CD8-positive, alpha-beta memory T cell (primary cell): Measurements from ENCODE around the gene MAD2L2. TPM values are rescaled to one million over a fixed set of nuclear protein-coding genes. Genes with fewer than 3 reads are reported as not detected.

Source experiments
- CTCF ChIA-PET: fragments of 350-600 bp; sonication (Branson Sonifier 250); formaldehyde crosslinking; loops from one replicate; lab custom pipeline; 2021; ENCODE audit warnings: antibody characterized with exemption; lab: Charles Lee
- POLR2A ChIA-PET: fragments of 350-600 bp; sonication (Branson Sonifier 250); formaldehyde crosslinking; loops from one replicate; lab custom pipeline; 2021; ENCODE audit warnings: antibody characterized with exemption; lab: Charles Lee
- DNase-seq, 5 donors: peaks; one replicate each; pipeline versions ENCODE4 v3.0.0 to v3.0.0-alpha.2; 2020 to 2022; ENCODE audit warnings: mixed read lengths in 1 of 5
- H3K27ac ChIP-seq: one replicate; pipeline ENCODE4 v1.7.0; 2013; ENCODE audit warnings: low read depth, mild to moderate bottlenecking, low read length, moderate library complexity
- H3K27me3 ChIP-seq: 2 replicates; pipeline ENCODE4 v1.7.0; 2013; ENCODE audit warnings: low read length, mild to moderate bottlenecking; ENCODE audit not compliant: insufficient read depth, poor library complexity, severe bottlenecking
- H3K36me3 ChIP-seq: 2 replicates; pipeline ENCODE4 v1.7.0; 2013; ENCODE audit warnings: mild to moderate bottlenecking, low read length, moderate library complexity; ENCODE audit not compliant: insufficient read depth
- H3K4me1 ChIP-seq: 2 replicates; pipeline ENCODE4 v1.7.0; 2013; ENCODE audit warnings: mild to moderate bottlenecking, low read length, moderate library complexity; ENCODE audit not compliant: insufficient read depth
- H3K4me3 ChIP-seq: 2 replicates; pipeline ENCODE4 v1.7.0; 2013; ENCODE audit warnings: mild to moderate bottlenecking, low read length
- H3K9me3 ChIP-seq: 2 replicates; pipeline ENCODE4 v1.7.0; 2013; ENCODE audit warnings: mild to moderate bottlenecking, low read length
- H3K27ac Mint-ChIP-seq, 8 donors: one replicate each; pipeline ENCODE4 v1.8.0; 2020 to 2021; ENCODE audit warnings: mixed read lengths in 8 of 8, mild to moderate bottlenecking in 6 of 8, inconsistent platforms in 3 of 8, moderate library complexity in 3 of 8
- H3K27me3 Mint-ChIP-seq, 2 donors: one replicate each; pipeline ENCODE4 v1.8.0; 2020 to 2021; ENCODE audit warnings: mixed read lengths in 2 of 2, mild to moderate bottlenecking in 1 of 2, moderate library complexity in 1 of 2
- H3K36me3 Mint-ChIP-seq, 3 donors: one replicate each; pipeline ENCODE4 v1.8.0; 2020 to 2021; ENCODE audit warnings: mixed read lengths in 3 of 3, inconsistent platforms in 1 of 3, mild to moderate bottlenecking in 1 of 3
- H3K4me1 Mint-ChIP-seq, 3 donors: one replicate each; pipeline ENCODE4 v1.8.0; 2020 to 2021; ENCODE audit warnings: mixed read lengths in 3 of 3, inconsistent platforms in 1 of 3, mild to moderate bottlenecking in 1 of 3
- H3K4me3 Mint-ChIP-seq, 7 donors: one replicate each; pipeline ENCODE4 v1.8.0; 2020 to 2021; ENCODE audit warnings: mixed read lengths in 7 of 7, mild to moderate bottlenecking in 6 of 7, moderate library complexity in 4 of 7, inconsistent platforms in 2 of 7
- H3K9me3 Mint-ChIP-seq, 5 donors: one replicate each; pipeline ENCODE4 v1.8.0; 2020 to 2022; ENCODE audit warnings: mixed read lengths in 5 of 5, mild to moderate bottlenecking in 3 of 5, moderate library complexity in 2 of 5, inconsistent platforms in 1 of 5
- polyA plus RNA-seq: library from polyadenylated mRNA; unstranded; fragments of 300-500 nt; fragmentation: Illumina TruSeq; gene quantifications from one replicate; pipeline ENCODE4 v1.2.3, GENCODE V29; 2021
- total RNA-seq, 2 experiments: library from RNA; stranded (reverse); gene quantifications; one replicate each; pipeline ENCODE4 v1.2.3, GENCODE V29; 2021

Gene MAD2L2
- total and polyA plus RNA-seq, 3 experiments from 2014 or later = 57.2 to 66.2 (median 60.1) TPM

DNA sequence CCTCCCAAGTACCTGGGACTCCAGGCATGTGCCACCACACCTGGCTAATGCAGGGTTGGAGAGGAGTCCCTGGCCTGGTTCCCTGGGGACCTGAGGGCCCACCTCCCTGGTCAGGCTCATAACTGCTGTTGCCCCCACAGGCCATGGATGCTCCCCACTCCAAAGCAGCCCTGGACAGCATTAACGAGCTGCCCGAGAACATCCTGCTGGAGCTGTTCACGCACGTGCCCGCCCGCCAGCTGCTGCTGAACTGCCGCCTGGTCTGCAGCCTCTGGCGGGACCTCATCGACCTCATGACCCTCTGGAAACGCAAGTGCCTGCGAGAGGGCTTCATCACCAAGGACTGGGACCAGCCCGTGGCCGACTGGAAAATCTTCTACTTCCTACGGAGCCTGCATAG is 12.4 kb downstream of the MAD2L2 start:
- H3K4me1 Mint-ChIP-seq = peaks cover 0 to 7% (median 5%) of the 10 kb centered on the region in 3 donors
- no peak overlapping the region for H3K4me3 Mint-ChIP-seq
- Histone ChIP-seq H3K4me1 (peaks cover 4% of the 10 kb centered on the region), H3K27me3 (no peaks in the 10 kb centered on the region), H3K36me3 (peaks cover 3% of the 10 kb centered on the region), H3K9me3 (no peaks in the 10 kb centered on the region), H3K4me3 (no peak overlapping the region), H3K27ac (no peak overlapping the region)
- H3K36me3 Mint-ChIP-seq = peaks cover 0 to 24% (median 5%) of the 10 kb centered on the region in 3 donors
- no peaks in the 10 kb centered on the region for H3K9me3 Mint-ChIP-seq
- H3K27me3 Mint-ChIP-seq = no peaks in the 10 kb centered on the region
- CTCF ChIA-PET = interaction anchor here (1.5 kb wide), 1 partner anchor 18 kb away, joined by 4 read pairs; no protein-coding TSS in a partner anchor
- POLR2A ChIA-PET = no interaction called here
- H3K27ac Mint-ChIP-seq = peak overlapping the region in 2 of 8 donors; percentile 33 to 68
- DNase-seq = no peak

DNA sequence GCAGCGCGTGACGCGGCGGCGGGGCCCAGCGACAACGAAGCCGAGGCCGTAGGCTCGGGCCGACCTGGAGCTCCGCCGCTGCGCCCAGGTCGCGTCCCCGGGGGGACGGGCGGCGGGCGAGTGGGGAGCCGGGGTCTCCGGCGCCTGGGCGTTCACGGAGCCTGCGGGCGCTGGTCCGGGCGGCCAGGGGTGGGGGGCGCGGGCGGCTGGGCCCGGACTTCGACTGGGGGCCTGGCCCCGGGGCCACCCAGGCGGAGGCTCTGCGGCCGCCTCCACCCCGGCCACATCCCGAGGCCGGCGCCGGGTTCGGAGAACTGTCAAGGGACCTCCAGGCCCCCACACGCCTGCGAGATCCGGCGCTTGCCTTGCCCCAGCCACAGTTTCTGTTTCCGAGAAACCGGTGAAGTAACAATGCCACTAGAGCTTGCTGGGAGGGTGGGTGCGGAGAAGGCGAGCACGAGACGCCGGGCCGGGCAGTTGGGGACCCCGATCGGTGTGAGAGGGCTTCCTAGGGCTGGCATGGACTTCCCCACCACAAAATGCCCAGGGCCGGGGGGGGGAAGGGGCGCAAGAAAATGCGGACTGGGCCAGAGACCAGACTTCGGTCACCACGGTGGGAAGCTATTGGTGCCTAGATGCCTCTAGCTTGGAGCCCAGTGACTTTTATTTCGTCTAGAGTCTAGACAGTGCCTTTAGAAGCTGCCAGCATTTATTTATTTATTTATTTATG is 16.4 kb downstream of the MAD2L2 start:
- peaks cover 0 to 9% (median 5%) of the 10 kb centered on the region in 3 donors for H3K4me1 Mint-ChIP-seq
- ChIA-PET POLR2A (interaction anchor here (0.6 to 2.4 kb wide), 11 partner anchors 9 to 426 kb away, joined by 3 to 28 read pairs (median 8); partner anchors contain the start of genes FBXO2 and MAD2L2), CTCF (interaction anchor here (0.8 to 8.4 kb wide), 26 partner anchors 9 to 627 kb away, joined by 3 to 87 read pairs (median 6); partner anchors contain the start of genes AGTRAP, FBXO2, FBXO44 and MAD2L2)
- Histone ChIP-seq H3K27ac (peak overlapping the region; percentile 83), H3K4me1 (peaks cover 7% of the 10 kb centered on the region), H3K27me3 (no peaks in the 10 kb centered on the region), H3K9me3 (no peaks in the 10 kb centered on the region), H3K4me3 (peak overlapping the region; percentile 73), H3K36me3 (no peaks in the 10 kb centered on the region)
- peak overlapping the region; percentile 84 to 93 (median 88) for H3K4me3 Mint-ChIP-seq
- peak; percentile 36 to 72 (median 42) for DNase-seq
- H3K36me3 Mint-ChIP-seq = peaks cover 0 to 26% (median 7%) of the 10 kb centered on the region in 3 donors
- no peaks in the 10 kb centered on the region for H3K9me3 Mint-ChIP-seq
- no peaks in the 10 kb centered on the region for H3K27me3 Mint-ChIP-seq
- peak overlapping the region; percentile 80 to 96 (median 90) for H3K27ac Mint-ChIP-seq

DNA sequence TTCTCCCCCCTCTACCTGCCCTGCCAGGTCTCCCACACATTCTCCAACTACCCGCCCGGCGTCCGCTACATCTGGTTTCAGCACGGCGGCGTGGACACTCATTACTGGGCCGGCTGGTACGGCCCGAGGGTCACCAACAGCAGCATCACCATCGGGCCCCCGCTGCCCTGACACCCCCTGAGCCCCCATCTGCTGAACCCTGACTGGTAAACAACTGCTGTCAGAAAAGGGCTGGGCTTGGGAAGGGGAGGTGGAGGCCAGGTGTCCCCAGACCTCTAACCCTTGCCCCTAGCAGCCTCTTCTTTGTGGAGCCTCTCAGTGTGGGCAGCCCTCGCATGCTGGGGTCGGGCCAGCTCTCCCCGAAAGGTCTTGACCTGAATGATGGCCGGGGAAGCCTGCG is 19.8 kb downstream of the MAD2L2 start:
- ChIA-PET CTCF (interaction anchor here (2.0 to 8.4 kb wide), 4 partner anchors 10 to 59 kb away, joined by 5 to 87 read pairs (median 32); no protein-coding TSS in a partner anchor), POLR2A (no interaction called here)
- no peak for DNase-seq
- Mint-ChIP-seq H3K36me3 (peaks cover 0 to 39% (median 4%) of the 10 kb centered on the region in 3 donors), H3K9me3 (no peaks in the 10 kb centered on the region), H3K27ac (peak overlapping the region in 1 of 8 donors; percentile 50), H3K27me3 (no peaks in the 10 kb centered on the region), H3K4me3 (peak overlapping the region in 1 of 7 donors; percentile 54), H3K4me1 (peaks cover under 1 to 7% (median 5%) of the 10 kb centered on the region in 3 donors)
- H3K36me3 ChIP-seq = peaks cover 11% of the 10 kb centered on the region
- H3K27ac ChIP-seq = no peak overlapping the region
- H3K4me1 ChIP-seq = peaks cover 8% of the 10 kb centered on the region
- H3K27me3 ChIP-seq = no peaks in the 10 kb centered on the region
- no peak overlapping the region for H3K4me3 ChIP-seq
- H3K9me3 ChIP-seq = no peaks in the 10 kb centered on the region

DNA sequence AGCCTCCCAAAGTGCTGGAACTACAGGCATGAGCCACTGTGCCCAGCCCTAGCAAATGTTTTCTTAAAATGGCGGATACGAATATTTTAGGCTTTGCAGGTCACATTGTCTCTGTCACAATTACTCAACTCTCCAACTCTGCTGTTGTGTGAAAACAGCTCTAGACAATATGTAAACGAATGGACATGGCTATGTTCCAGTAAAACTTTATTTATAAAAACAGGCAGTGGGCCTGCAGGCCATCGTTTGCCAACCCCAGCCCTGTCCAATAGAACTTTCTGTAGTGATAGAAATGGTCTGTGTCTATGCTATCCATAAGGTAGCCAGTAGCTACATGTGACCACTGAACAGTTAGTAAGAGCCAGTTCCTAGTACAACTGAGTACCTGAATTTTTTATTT is 21.2 kb downstream of the MAD2L2 start:
- POLR2A ChIA-PET = no interaction called here
- H3K27ac Mint-ChIP-seq = no peak overlapping the region
- CTCF ChIA-PET = interaction anchor here (2.7 to 8.4 kb wide), 2 partner anchors 10 to 60 kb away, joined by 13 to 51 read pairs; no protein-coding TSS in a partner anchor
- H3K9me3 ChIP-seq = no peaks in the 10 kb centered on the region
- no peak overlapping the region for H3K27ac ChIP-seq
- peaks cover 0 to 41% (median 4%) of the 10 kb centered on the region in 3 donors for H3K36me3 Mint-ChIP-seq
- H3K4me1 Mint-ChIP-seq = peaks cover 9 to 15% (median 10%) of the 10 kb centered on the region in 3 donors
- no peaks in the 10 kb centered on the region for H3K27me3 Mint-ChIP-seq
- no peak overlapping the region for H3K4me3 Mint-ChIP-seq
- no peak for DNase-seq
- peaks cover 11% of the 10 kb centered on the region for H3K36me3 ChIP-seq
- H3K4me3 ChIP-seq = no peak overlapping the region
- H3K9me3 Mint-ChIP-seq = no peaks in the 10 kb centered on the region
- H3K27me3 ChIP-seq = no peaks in the 10 kb centered on the region
- peaks cover 18% of the 10 kb centered on the region for H3K4me1 ChIP-seq

DNA sequence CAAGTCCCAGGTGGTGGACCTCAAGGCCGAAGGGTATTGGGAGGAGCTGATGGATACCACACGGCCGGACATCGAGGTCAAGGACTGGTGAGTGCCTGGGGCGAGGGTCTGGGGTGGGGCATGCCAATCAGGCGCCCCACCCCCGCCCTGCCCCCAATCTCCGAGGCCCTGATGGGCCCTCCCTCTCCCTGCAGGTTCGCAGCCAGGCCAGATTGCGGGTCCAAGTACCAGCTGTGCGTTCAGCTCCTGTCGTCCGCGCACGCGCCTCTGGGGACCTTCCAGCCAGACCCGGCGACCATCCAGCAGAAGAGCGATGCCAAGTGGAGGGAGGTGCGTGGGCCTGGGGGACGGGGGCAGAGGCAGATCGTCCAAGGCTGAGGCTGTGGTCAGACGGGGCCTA is 22.4 kb downstream of the MAD2L2 start:
- Mint-ChIP-seq H3K36me3 (peaks cover 0 to 40% (median 4%) of the 10 kb centered on the region in 3 donors), H3K4me3 (no peak overlapping the region), H3K27me3 (no peaks in the 10 kb centered on the region), H3K4me1 (peaks cover 8 to 17% (median 9%) of the 10 kb centered on the region in 3 donors), H3K9me3 (no peaks in the 10 kb centered on the region), H3K27ac (no peak overlapping the region)
- Histone ChIP-seq H3K36me3 (peaks cover 11% of the 10 kb centered on the region), H3K4me1 (peaks cover 14% of the 10 kb centered on the region), H3K4me3 (no peak overlapping the region), H3K9me3 (no peaks in the 10 kb centered on the region), H3K27me3 (no peaks in the 10 kb centered on the region), H3K27ac (no peak overlapping the region)
- ChIA-PET CTCF (interaction anchor here (2.7 to 8.4 kb wide), 2 partner anchors 8 to 61 kb away, joined by 13 to 51 read pairs; no protein-coding TSS in a partner anchor), POLR2A (no interaction called here)
- DNase-seq = no peak

DNA sequence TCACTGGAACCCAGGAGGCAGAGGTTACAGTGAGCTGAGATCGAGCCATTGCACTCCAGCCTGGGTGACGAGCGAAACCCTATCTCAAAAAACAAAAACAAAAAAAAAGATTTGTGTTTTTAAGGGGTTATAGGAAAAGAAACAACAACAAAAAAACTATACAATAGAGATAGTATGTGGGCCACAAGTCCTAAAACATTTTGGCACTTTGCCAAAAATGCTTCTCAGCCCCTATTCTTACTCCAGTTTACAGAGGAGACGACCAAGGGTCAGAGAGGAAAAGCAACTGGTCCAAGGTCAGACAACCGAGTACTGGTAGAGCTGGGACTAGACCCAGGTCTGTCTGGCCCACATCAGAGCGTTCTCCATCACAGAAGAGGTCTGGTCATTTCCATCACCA is 23.3 kb downstream of the MAD2L2 start:
- Mint-ChIP-seq H3K27ac (no peak overlapping the region), H3K36me3 (peaks cover 0 to 40% (median 4%) of the 10 kb centered on the region in 3 donors), H3K9me3 (no peaks in the 10 kb centered on the region), H3K4me1 (peaks cover 8 to 22% (median 9%) of the 10 kb centered on the region in 3 donors), H3K4me3 (peak overlapping the region in 1 of 7 donors; percentile 13), H3K27me3 (no peaks in the 10 kb centered on the region)
- Histone ChIP-seq H3K36me3 (peaks cover 11% of the 10 kb centered on the region), H3K27me3 (no peaks in the 10 kb centered on the region), H3K4me1 (peaks cover 11% of the 10 kb centered on the region), H3K4me3 (no peak overlapping the region), H3K9me3 (no peaks in the 10 kb centered on the region), H3K27ac (no peak overlapping the region)
- CTCF ChIA-PET = interaction anchor here (0.8 to 11.3 kb wide), 2 partner anchors 64 to 620 kb away, joined by 4 to 152 read pairs; no protein-coding TSS in a partner anchor
- DNase-seq = no peak
- POLR2A ChIA-PET = no interaction called here

DNA sequence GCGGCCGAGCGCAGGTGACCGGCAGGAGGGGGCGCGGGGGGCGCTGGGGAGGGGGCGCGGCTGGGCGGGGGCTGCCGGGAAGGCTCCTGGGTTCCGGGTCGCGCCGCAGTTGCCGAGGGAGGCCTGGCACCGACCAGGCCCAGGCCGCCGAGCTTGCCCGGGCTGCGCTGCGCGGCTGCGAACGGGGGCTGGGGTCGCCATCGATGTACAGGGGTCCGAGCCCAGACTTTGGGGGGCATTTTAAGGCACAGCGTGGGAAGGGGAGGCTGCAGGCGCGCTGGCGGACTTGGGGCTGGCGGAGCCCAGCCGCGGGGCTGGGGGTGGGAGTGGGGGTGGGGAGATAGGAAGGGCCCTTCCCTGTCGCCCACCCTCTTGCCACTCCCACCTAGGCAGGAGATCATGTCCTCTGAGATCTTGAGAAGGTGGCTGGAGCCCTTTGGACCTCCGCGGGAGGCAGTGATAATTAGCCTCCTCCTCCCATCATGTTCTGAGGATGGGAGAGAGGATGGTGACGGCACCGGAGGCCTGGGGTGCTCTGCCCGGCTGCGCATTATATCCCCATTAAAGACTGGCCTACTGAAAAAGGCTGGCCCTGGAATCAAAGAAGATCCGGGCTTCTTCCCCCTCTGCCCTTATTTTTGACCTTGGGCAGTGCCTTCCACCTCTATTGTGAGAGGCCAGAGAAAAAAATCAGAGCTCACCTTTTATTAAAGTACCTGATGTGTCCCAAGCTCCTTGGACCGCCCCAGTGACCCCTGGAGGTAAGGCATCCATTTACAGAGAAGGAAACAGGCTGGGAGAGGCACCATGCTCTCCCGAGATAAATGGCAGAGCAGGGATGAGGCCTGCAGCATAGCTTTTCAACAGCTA is 25.8 kb downstream of the MAD2L2 start:
- ChIA-PET CTCF (interaction anchor here (1.0 to 11.3 kb wide), 3 partner anchors 9 to 656 kb away, joined by 3 to 152 read pairs (median 21); partner anchors contain the start of gene FBXO6), POLR2A (interaction anchor here (0.5 to 2.3 kb wide), 4 partner anchors 9 to 75 kb away, joined by 3 to 10 read pairs (median 8); partner anchors contain the start of gene FBXO6)
- Histone ChIP-seq H3K27me3 (no peaks in the 10 kb centered on the region), H3K36me3 (peaks cover 11% of the 10 kb centered on the region), H3K27ac (peak overlapping the region; percentile 31), H3K9me3 (no peaks in the 10 kb centered on the region), H3K4me3 (peak overlapping the region; percentile 55), H3K4me1 (peaks cover 23% of the 10 kb centered on the region)
- Mint-ChIP-seq H3K4me3 (peak overlapping the region; percentile 66 to 90 (median 75)), H3K9me3 (no peaks in the 10 kb centered on the region), H3K36me3 (peaks cover 0 to 24% (median 0%) of the 10 kb centered on the region in 3 donors), H3K4me1 (peaks cover 19 to 43% (median 21%) of the 10 kb centered on the region in 3 donors), H3K27ac (peak overlapping the region in 2 of 8 donors; percentile 23 to 47), H3K27me3 (no peaks in the 10 kb centered on the region)
- DNase-seq = no peak
